LHCN-M2 (cell line): ENCODE measurements around the gene CNTNAP2. TPM values are rescaled to one million over a fixed set of nuclear protein-coding genes. Genes with fewer than 3 reads are reported as not detected.

Experiments used
- DNase-seq: peaks from one replicate; pipeline ENCODE4 v3.0.0-alpha.2; 2012; ENCODE audit warnings: low read depth
- total RNA-seq: library from RNA; depleted of rRNA; stranded (reverse); fragments of >200 nt; gene quantifications from 2 replicates; pipeline ENCODE4 v1.2.3, GENCODE V29; 2014

The CNTNAP2 gene
- total RNA-seq, 1 experiment from 2014 or later = not detected

DNA sequence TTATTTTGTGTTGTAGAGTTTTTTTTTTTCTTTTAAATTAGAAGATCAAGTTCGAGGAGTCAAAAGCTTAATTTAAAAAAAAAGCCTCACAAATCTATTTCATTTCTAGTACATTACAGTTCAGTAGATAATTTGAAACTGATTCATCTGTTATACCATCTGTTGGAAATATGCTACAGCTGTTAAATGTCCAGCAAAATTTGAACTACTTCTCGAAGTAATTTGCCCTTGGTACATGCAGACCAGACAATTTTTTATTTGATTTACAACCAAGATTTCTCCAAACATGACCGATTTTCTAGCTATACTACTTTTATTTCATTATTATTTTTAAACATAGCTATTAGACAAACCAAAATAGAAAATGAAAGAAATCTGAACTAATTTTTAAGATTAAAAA, 647.9 kb downstream of the CNTNAP2 start:
- DNase-seq = no peak

DNA sequence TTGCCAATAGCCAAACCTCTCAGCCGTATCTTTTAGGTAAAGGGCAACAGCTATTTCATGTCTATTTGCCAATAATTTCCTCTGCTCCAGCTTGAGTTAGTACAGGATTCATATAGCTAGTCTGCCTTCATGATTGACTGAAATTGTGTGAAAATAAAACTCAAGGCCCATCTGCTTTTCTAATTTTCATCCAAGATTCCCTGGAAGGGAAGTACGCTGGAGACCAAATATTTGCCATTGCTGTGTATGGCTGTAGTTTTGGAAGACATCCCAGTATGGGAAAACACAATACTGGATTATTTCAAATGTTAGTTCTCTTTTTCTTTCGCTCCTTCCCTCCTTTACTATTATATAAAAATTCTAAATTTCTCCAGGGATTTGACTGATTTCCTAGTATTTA, 652.4 kb downstream of the CNTNAP2 start:
- no peak for DNase-seq

DNA sequence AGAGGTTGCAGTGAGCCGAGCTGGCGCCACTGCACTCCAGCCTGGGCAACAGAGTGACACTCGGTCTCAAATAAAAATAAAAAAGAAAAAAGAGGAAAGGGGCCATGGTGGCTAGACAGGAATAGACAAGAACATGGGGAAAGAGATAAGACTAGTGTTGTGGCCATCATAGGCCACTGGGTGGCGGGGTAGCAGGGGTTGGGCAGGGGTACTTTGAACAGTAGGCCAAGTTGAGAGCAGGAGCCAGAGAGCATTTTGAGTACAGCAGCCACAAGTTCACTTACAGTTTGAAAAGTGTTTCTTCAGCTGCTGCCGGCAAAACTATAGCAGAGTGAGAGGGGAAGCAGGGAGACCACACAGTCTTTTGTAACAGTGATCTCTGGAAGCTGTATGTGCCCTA, 656.0 kb downstream of the CNTNAP2 start:
- no peak for DNase-seq

DNA sequence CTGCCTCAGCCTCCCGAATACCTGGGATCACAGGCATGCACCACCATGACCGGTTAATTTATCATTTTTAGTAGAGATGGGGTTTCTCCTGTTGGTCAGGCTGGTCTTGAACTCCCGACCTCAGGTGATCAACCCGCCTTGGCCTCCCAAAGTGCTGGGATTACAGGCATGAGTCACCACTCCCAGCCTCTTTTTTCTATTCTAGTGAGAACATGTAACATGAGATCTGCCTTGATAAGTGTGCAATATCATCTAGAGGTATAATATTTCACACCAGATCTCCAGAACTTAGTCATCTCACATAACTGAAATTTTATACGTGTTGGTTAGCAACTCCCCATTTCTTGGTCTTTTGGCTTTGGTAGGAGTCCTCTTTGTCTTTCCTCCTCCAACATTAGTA, 656.9 kb downstream of the CNTNAP2 start:
- peak; percentile 1 for DNase-seq

DNA sequence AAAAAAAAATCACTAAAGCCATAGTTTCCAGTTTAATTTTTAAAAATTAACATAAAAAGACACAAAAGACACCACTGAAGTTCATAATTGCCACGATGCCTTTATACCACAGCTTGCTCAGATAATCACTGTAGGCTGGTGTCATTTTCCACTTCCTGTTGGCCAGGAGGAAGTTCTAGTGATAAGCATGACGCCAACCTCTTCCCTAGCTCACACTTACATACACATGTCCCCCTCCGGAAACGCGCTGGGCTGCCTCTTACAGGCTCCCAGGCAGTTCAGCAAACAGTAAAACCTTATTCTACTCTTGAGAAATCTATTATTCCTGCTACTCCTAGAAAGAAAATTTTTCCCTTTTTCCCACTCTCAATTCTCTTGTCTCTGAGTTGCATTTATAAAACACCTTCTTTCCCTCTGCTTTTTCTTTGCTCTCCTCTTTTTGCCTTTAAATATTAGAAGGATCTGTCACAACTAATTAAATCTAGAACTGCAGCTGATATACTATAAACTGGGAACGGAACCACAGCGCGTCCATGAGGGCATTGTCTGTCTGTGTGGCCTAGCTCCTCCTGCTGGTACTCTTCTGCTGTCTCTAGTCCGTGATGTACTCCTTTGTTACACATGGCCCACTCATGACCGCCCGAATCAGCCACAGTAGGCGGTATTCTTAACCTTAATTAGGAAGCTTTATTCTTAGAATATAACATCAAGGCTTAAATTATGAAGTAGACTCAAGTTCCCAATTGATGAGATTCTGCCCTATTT, 664.9 kb downstream of the CNTNAP2 start:
- DNase-seq = no peak

DNA sequence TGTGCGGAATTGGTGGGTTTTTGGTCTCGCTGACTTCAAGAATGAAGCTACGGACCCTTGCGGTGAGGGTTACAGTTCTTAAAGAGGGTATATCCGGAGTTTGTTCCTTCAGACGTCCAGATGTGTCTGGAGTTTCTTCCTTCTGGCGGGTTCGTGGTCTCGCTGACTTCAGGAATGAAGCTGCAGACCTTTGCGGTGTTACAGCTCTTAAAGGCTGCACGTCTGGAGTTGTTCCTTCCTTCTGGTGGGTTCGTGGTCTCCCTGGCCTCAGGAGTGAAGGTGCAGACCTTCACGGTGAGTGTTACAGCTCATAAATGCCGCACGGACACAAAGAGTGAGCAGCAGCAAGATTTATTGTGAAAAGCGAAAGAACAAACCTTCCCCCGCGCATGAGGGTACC, 670.7 kb downstream of the CNTNAP2 start:
- no peak for DNase-seq

DNA sequence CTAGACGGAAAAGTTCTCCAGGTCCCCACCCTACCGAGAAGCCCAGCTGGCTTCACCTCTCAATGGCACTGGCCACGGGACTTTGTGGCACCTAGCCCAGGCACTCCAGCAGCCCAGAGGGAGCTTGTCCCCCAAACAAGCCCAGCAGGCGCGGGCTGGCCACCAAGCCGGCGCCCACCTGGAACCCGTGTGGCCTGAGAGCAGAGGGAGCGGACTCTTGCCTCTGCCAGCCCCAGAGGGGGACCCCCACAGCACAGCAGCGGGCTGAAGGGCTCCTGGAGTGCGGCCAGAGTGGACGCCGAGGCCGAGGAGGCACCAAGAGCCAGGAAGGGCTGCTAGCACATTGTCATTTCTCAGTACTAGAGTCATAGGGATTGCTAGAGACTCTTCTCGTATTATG, 671.4 kb downstream of the CNTNAP2 start:
- DNase-seq = no peak

DNA sequence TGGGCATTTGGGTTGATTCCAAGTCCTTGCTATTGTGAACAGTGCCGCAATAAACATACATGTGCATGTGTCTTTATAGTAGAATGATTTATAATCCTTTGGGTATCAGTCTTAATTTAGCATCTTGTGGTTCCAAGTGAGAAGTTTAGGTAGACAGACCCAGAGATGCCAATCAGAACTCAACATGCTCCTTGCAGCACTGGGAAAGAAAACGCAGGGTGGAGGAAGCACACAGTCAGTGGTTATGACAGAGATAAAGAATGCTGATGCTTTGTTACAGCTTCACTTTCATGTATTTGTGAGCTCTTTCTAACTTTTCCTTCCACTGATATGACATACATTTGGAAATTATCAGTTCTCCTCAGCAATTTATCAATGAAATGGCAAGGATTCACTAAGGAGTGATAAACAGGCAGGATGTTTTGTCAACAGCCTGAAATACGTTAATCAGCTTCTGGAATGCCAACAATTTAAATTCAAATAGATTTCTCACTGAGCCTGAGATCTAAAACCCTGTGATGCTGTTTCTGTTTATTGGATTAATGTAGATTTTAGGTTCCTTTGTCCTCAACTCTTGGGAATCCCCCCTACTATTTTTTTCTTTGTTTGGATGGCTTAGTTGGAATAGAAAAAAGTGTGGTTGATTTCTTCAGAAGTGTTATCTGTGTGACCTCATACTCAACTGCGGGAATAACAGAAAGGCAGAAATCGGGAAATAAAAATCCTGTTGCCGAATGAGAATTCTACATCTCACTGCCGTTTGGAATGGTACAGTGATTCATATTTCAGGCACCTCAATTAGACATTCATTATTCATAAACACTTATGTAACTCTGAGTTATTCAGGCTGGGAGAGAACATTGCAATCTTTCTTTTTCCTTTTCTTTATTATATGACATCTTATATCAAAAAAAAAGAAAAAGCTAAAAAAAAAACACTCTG, 675.0 kb downstream of the CNTNAP2 start:
- DNase-seq = no peak

DNA sequence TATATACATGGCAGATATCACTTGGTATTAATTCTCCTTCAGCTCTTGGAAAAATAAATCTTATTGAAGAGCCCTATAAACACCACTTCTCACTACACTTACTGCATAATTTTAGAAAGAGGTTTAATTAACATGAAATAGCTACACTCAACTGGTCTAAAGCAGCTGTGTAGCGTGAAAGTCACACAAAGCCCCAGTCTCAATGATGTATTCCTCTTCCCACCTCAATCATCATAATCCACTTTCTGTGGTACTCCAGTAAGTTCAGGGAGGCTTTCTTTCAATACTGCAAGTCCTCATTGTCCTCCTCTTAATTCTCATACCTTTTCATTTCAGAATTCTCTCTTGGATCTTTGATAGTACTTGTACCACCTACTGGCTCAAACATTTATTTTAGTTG, 688.0 kb downstream of the CNTNAP2 start:
- no peak for DNase-seq

DNA sequence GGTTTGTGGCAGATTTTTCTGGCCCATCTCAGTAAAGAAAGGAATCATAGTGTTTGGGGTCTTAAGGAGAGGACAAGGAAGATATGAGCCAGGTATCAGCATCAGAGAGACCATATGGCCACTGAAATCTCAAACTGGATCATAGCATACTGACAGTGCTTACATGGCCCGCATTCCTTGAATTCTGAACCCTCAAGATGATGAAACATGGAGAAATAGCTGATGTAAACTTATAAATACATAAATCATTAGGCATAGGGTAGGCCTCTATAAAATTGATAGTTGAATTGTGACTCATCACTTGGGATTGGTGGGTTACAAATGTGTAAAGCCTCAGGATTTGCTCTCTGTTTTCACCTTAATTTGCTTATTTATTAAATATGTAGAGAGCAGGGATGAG, 688.5 kb downstream of the CNTNAP2 start:
- no peak for DNase-seq

DNA sequence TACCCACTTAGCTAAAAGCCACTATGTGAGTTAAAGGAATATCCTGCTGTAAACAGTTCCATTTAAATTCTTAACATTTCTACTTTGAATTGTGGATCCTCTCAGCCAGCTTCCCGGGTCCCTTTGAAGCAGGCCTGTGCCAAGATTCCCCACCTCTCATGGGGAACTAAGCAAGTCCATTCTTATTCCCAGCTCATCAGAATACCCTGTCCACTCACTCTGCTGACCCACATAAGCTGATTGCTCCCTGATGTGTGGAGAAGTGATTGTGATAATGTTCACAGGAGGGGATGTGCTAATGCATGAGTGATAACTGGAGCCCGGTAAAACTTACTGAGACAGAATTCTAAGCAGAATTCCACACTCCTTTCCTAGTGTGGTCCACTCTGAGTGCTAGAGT, 709.7 kb downstream of the CNTNAP2 start:
- no peak for DNase-seq

DNA sequence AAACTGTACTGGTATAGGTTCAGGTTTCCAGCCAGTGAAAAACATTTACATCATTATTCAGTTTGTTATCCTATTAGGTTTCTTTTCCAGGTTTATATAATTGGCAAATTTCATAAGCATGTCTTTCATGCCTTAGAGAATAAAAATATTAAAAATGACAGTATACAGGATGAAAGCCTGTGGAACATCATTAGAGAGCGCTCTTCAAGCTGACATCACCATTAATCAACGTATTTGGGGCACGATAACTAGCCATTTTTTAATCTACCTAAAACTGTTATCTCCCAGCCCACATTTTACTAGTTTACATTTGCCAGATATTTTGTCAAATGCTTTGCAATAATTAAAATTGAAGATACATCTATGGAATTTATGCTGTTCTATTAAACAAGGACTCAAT, 714.1 kb downstream of the CNTNAP2 start:
- DNase-seq = no peak

DNA sequence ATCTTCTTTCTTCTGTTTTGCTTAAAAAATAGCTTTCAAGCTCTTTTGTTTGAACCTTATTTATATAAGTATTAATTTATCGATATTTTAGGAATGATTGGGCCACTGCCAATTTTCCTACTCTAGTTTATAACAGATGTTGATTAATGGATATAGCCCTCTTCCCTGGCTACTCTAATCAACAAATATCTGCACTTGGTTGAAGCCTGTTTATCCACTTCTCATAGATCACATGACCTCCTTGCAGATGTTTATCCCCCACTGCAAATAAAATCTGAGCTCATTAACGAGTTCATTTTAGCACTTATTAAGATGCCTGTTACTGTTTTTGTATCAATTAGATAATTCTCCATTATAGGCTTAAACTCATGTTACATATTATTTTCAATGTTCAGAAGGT, 715.3 kb downstream of the CNTNAP2 start:
- DNase-seq = no peak

DNA sequence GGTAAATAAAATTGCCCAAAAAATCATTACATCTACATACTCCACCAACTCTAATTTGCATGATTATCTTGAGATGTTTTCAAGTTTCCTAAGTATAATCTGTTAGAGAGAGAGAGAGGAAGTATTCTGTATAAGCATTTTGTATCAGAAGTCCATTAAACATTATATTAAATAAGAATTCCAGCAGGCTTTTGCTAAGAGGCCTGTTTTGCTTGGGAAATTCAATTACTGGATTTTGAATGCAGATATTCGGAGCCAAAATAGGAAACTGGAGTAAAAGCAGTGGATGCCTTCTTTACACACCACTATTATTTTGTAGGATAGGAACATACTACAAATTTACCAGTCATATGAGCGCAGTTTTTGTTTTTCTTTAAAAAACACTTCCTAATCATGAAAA, 727.8 kb downstream of the CNTNAP2 start:
- DNase-seq = no peak

DNA sequence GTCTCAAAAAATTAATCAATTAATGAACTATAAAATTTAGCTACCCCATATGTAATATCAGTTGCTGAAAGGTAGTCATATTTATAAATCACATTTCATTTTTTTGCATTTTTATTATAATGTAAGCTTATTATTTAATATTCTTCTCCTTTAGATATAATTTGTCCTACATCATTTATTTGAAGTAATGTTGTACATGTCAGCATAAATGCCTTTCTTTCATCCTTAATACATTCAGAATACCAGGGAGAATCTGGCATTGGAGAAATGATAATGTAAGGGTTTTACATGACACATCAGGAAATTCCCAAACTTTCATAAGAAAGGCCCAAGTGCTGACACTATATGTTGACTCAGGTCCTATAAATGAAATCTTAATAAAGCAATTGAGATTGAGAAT, 742.1 kb downstream of the CNTNAP2 start:
- DNase-seq = no peak

DNA sequence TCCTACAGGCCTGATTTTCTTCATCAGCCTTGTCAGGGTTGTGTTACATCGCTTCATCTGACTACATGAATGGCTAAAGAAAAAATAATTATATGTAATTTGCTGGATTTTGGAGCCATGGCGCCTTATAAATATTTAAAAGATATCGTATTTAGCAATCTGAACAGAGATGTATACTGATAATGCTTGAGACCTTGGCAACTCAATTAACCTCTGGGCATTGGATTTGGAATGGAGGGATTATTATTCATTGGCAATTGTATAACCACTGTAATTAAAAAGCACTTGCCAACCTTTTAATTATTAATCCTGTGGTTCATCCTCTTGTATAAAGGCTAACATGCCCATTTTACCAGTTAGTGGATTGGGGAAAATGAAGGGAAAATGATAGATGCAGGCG, 745.1 kb downstream of the CNTNAP2 start:
- no peak for DNase-seq

DNA sequence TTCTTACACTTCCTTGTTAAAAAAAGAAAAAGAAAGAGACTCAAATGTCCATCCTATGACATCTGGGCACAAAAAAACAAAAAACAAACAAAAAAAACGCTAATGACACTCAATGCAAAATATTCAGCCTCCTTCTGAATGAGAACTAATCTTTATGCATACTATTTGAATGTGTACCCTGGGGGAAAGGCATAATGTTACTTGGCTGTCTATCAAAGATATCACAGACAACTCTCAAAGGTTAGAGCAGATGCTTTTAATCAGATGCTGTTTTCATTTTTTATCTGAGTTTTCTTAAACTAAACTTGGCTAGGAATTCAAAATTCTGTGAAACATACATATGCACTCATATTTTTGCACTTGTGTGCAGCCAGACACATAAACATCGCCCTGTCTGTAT, 745.8 kb downstream of the CNTNAP2 start:
- DNase-seq = no peak

DNA sequence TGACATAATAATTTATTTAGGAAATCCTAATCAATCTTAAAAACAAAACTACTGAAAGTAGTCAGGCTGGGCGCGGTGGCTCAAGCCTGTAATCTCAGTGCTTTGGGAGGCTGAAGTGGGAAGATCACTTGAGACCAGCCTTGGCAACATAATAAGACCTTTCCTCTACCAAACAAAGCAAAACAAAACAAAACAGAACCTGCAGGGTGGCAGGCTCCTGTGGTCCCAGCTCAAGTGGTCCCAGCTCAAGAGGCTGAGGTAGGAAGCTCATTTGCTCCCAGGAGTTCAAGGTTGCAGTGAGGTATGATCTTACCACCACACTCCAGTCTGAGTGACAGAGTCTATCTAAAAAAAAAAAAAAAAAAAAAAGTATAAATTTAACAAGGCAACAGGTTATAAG, 748.0 kb downstream of the CNTNAP2 start:
- DNase-seq = no peak

DNA sequence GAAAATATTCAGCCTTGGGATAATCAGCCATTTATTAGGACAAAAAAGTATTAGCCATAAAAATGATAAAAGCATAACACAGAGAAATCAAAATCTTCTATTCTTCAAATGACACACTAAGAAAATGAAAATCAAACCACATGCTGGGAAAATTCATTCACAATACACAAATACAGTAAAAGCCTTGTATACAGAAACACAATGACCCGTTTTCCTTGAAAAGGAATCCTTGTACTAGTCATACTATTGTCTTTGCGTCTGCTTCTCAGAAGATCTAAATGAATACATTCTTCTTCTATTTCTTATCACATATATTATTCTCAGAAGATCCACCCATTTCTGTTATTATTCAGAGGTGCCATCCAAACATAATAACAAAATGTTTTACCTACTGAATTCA, 749.1 kb downstream of the CNTNAP2 start:
- DNase-seq = no peak

DNA sequence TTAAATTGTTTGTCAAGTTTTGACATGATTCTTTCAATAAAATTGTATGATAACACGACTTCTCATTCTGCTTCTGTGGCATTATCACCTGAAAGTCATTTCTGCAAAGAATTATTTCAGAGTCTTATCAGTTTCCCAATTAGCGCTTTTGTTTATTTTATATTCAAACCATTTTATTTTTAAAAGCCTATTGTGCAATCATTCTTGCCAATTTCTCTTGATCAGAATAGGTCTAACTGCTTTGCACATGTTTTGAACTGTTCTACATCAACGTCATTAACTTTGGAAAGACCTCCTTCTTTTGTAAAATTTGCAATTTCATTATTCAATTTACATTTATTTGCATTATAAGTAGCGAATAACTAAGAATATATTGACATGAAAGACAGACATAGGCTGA, 758.1 kb downstream of the CNTNAP2 start:
- no peak for DNase-seq

DNA sequence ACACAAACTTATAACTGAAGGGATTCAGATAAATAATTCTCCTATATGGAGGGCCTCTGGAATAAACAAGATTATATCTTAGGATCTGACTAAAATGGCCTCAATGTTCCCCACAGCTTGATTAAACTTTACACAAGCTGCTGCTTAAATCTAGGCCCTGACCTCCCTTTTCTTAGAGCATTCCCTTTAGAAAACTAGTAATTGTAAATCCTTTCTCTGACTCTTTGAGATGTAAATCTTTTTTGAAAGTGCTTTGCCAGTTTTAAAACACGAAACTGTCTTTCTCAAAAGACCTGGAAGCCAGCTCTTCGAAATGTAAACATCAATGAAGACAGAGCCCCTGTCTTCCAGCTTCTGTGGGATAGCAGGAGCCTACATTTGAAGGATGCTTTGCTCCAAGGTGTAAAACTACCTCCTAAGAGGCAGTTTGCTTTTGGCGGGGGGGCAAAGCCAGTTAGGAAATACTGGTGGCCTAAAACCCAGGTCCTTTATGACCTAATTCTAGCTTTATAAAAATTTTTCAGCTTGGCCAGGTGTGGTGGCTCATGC, 758.7 kb downstream of the CNTNAP2 start:
- DNase-seq = no peak

DNA sequence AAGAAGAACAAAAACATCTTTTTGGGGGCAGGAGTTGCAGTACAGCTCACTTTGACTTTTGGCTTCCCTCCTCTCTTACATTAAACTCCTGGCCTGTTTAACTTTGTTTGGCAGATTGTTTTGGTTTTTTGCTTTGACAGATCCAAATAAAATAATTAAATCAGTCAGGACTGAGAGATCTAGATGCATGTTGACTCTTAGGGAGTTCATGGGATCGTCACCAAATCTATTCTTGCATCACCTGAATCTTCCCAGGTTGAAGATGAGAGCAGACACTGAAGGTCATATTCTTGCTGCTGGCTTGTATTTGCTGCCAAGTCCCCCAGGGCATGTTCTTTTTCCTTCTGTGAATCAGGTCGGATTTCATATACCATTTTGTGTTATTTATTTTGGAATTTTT, 759.4 kb downstream of the CNTNAP2 start:
- no peak for DNase-seq

DNA sequence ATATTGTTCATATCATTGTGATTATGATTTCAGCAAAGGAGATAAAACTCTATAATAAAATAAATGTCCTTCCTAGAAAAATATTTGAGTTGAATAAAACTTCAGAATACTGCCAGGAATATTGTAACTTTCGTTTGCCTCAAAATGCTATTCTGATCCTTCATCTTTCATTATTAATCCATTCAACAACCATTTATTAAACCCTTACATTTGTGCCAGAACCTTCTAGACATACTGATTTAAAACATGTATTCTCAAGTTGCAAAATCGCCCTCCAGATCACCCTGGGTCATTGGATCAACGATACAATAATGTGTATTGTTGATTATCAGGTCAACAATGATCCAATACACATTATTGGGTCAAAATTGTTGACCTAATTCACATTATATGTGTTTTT, 759.8 kb downstream of the CNTNAP2 start:
- no peak for DNase-seq
